HCT116 (cell line): ENCODE results near the gene LRBA. TPM values are rescaled to one million over a fixed set of nuclear protein-coding genes. Genes with fewer than 3 reads are reported as not detected.

Experiments
- ATAC-seq: fragments of 200-7000 bp; cut with Tn5 transposase; 2 replicates; pipeline ENCODE4 v1.9.1; 2020; ENCODE audit warnings: mild to moderate bottlenecking, moderate library complexity
- BruUV-seq: library from RNA; stranded (reverse); fragments of 400-500 nt; replicated peaks from 2 replicates; lab custom pipeline; 2021; lab: Mats Ljungman, UMichigan
- CTCF ChIA-PET: fragments of 300-600 bp; sonication (Branson Sonifier 250); formaldehyde crosslinking; loops from one replicate; lab custom pipeline; 2021; ENCODE audit warnings: antibody characterized with exemption; lab: Charles Lee
- POLR2A ChIA-PET: fragments of 300-600, 350-600 bp; sonication (Branson Sonifier 250); formaldehyde crosslinking; loops from one replicate; lab custom pipeline; 2021; ENCODE audit warnings: antibody characterized with exemption; lab: Charles Lee
- RAD21 ChIA-PET, 2 experiments: fragments of 300-600 bp; sonication (Branson Sonifier 250); formaldehyde crosslinking; loops; one replicate each; lab custom pipeline; 2023; ENCODE audit warnings: low total read pairs in 2 of 2; ENCODE audit not compliant: uncharacterized antibody in 2 of 2, unreplicated experiment in 2 of 2, low non-redundant PET in 1 of 2; lab: Charles Lee
- DNase-seq: peaks from one replicate; pipeline ENCODE4 v3.0.0-alpha.2; 2010; ENCODE audit warnings: low read depth, low spot score
- H2AFZ ChIP-seq: fragments of 200-600 bp; shearing (Covaris generic), sonication (generic); 2 replicates; pipeline ENCODE4 v1.6.1; 2017; ENCODE audit warnings: low read depth, mixed run types, mixed read lengths, antibody characterized with exemption, low read length; ENCODE audit not compliant: poor library complexity, severe bottlenecking
- H3K27ac ChIP-seq: 2 replicates; pipeline ENCODE4 v1.5.1; 2012; ENCODE audit warnings: low read depth, low read length
- H3K27me3 ChIP-seq: fragments of 200-600 bp; sonication (generic); 2 replicates; pipeline ENCODE4 v1.6.1; 2016; ENCODE audit warnings: mixed run types, low read length, mixed read lengths; ENCODE audit not compliant: insufficient read depth
- H3K36me3 ChIP-seq, 2 experiments: fragments of 200-500 bp in 1 of 2; fragments of 200-600 bp in 1 of 2; sonication (Bioruptor generic) in 1 of 2; sonication (generic) in 1 of 2; 2 replicates each; pipeline versions ENCODE4 v1.5.1 to v1.6.1; 2014 to 2016; ENCODE audit warnings: low read length in 2 of 2, inconsistent platforms in 1 of 2, mixed read lengths in 1 of 2, mixed run types in 1 of 2; ENCODE audit not compliant: insufficient read depth in 2 of 2, control insufficient read depth in 1 of 2
- H3K4me1 ChIP-seq, 2 experiments: fragments of 200-600 bp in 1 of 2; sonication (generic) in 1 of 2; 2 replicates each; pipeline versions ENCODE4 v1.5.1 to v1.6.1; 2012 to 2017; ENCODE audit warnings: low read length in 2 of 2, inconsistent platforms in 1 of 2, mild to moderate bottlenecking in 1 of 2, mixed read lengths in 1 of 2, mixed run types in 1 of 2, moderate library complexity in 1 of 2; ENCODE audit not compliant: insufficient read depth in 2 of 2, control insufficient read depth in 1 of 2
- H3K4me2 ChIP-seq: fragments of 200-600 bp; sonication (generic); 2 replicates; pipeline ENCODE4 v1.6.1; 2017; ENCODE audit warnings: mixed run types, low read length, mixed read lengths
- H3K4me3 ChIP-seq, 2 experiments: fragments of 200-600 bp in 1 of 2; sonication (generic) in 1 of 2; replicated peaks in 1 of 2; 2 replicates each; pipeline ENCODE4 v1.5.1; 2011 to 2016; ENCODE audit warnings: low read length in 2 of 2, control low read depth in 1 of 2, low read depth in 1 of 2, mild to moderate bottlenecking in 1 of 2, mixed read lengths in 1 of 2, mixed run types in 1 of 2
- H3K79me2 ChIP-seq: fragments of 200-600 bp; sonication (generic); 2 replicates; pipeline ENCODE4 v1.6.1; 2017; ENCODE audit warnings: mild to moderate bottlenecking, mixed run types, low read length, moderate library complexity, mixed read lengths; ENCODE audit not compliant: insufficient read depth
- H3K9ac ChIP-seq: fragments of 200-600 bp; sonication (generic); 2 replicates; pipeline ENCODE4 v1.6.1; 2016; ENCODE audit warnings: low read length, mixed read lengths
- H3K9me2 ChIP-seq: fragments of 200-600 bp; sonication (generic), shearing (Covaris generic); 2 replicates; pipeline ENCODE4 v1.6.1; 2017; ENCODE audit warnings: mixed run types, mild to moderate bottlenecking, moderate library complexity; ENCODE audit not compliant: insufficient read depth
- H3K9me3 ChIP-seq, 2 experiments: fragments of 200-500 bp in 1 of 2; fragments of 200-600 bp in 1 of 2; sonication (Bioruptor generic) in 1 of 2; sonication (generic) in 1 of 2; 2 replicates each; pipeline ENCODE4 v1.6.1; 2014 to 2017; ENCODE audit warnings: low read length in 2 of 2, mixed read lengths in 2 of 2, inconsistent platforms in 1 of 2, low read depth in 1 of 2, mild to moderate bottlenecking in 1 of 2, mixed run types in 1 of 2, moderate library complexity in 1 of 2; ENCODE audit not compliant: control insufficient read depth in 1 of 2, insufficient read depth in 1 of 2
- H4K20me1 ChIP-seq: fragments of 200-600 bp; sonication (generic), shearing (Covaris generic); 2 replicates; pipeline ENCODE4 v1.6.1; 2017; ENCODE audit warnings: mixed run types, mild to moderate bottlenecking, moderate library complexity; ENCODE audit not compliant: insufficient read depth
- CBX3 ChIP-seq: IDR thresholded peaks from 2 replicates; pipeline ENCODE4 v1.6.1; 2012; ENCODE audit warnings: low read depth
- ELF1 ChIP-seq: IDR thresholded peaks from 2 replicates; pipeline ENCODE4 v1.6.1; 2012; ENCODE audit warnings: low read depth, borderline replicate concordance
- EZH2 ChIP-seq: fragments of 200-600 bp; sonication (generic); IDR thresholded peaks from 2 replicates; pipeline ENCODE4 v1.6.1; 2017; ENCODE audit warnings: antibody characterized with exemption, mixed run types
- EZH2phosphoT487 ChIP-seq: fragments of 200-600 bp; IDR thresholded peaks from 2 replicates; pipeline ENCODE4 v1.6.1; 2018; ENCODE audit warnings: antibody characterized with exemption, borderline replicate concordance
- POLR2A ChIP-seq: IDR thresholded peaks from 2 replicates; pipeline ENCODE4 v1.7.0; 2011; ENCODE audit warnings: borderline replicate concordance; ENCODE audit not compliant: insufficient read depth, insufficient read length; ENCODE audit errors: extremely low read depth
- POLR2AphosphoS5 ChIP-seq: IDR thresholded peaks from 2 replicates; pipeline ENCODE4 v1.6.1; 2011; ENCODE audit warnings: mild to moderate bottlenecking, low read depth, low read length, moderate library complexity
- RAD21 ChIP-seq: IDR thresholded peaks from 2 replicates; pipeline ENCODE4 v1.6.1; 2012; ENCODE audit warnings: low read depth, mild to moderate bottlenecking
- SIN3A ChIP-seq: IDR thresholded peaks from 2 replicates; pipeline ENCODE4 v1.6.1; 2012; ENCODE audit warnings: low read depth
- SRF ChIP-seq: IDR thresholded peaks from 2 replicates; pipeline ENCODE4 v1.6.1; 2012; ENCODE audit warnings: low read depth
- TCF7L2 ChIP-seq: IDR thresholded peaks from 2 replicates; pipeline ENCODE4 v1.7.0; 2011; ENCODE audit warnings: borderline replicate concordance, inconsistent platforms; ENCODE audit not compliant: insufficient read depth, insufficient read length; ENCODE audit errors: extremely low read depth
- ZFX ChIP-seq: fragments of 450-650 bp; IDR thresholded peaks from 2 replicates; pipeline ENCODE4 v1.6.1; 2017
- intact Hi-C: fragments of 100-400 bp; cut with micrococcal nuclease; formaldehyde crosslinking; loops from 2 replicates; pipeline ENCODE4 v1.10.0; 2022
- total RNA-seq: library from RNA; stranded (reverse); gene quantifications from one replicate; pipeline ENCODE4 v1.2.1, GENCODE V29; 2021; ENCODE audit not compliant: unreplicated experiment
- TF ChIP-seq, protein P1 (sequence below): IDR thresholded peaks from 2 replicates; pipeline ENCODE4 v1.6.1; 2011; ENCODE audit warnings: mild to moderate bottlenecking, low read length, moderate library complexity; ENCODE audit not compliant: insufficient replicate concordance; ENCODE audit errors: extremely low read depth

LRBA gene
- total RNA-seq, 1 experiment from 2014 or later, result 79.8 TPM

DNA sequence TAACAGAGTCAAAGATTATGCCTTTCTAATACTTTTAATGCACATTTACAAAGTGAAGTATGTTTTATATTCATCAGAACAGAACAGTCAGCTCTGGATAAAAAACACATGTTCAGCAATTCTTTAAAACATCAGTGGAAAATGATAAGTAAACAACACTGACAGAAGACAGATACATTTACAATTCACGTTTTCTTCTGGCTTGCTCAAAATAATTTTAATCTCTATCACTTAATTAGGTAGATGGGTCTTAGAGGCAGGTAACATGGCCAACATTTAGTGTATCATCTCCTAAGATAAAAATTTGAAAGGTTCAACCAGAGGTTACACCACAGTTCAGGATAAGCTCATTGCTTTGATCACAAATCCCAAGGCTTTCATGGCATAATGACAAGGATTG, 589.9 kb downstream of the LRBA start:
- no peaks in the 10 kb centered on the region for H3K79me2 ChIP-seq
- H3K9ac ChIP-seq, result no peak overlapping the region
- CTCF ChIA-PET, result no interaction called here
- H3K4me3 ChIP-seq, result no peak overlapping the region
- no peaks in the 10 kb centered on the region for H3K9me2 ChIP-seq
- RAD21 ChIA-PET, result no interaction called here
- H4K20me1 ChIP-seq, result no peaks in the 10 kb centered on the region; the same call in 1 of the 2 replicates
- no peaks in the 10 kb centered on the region for H3K36me3 ChIP-seq
- intact Hi-C loops, result no loop called here
- H3K4me1 ChIP-seq, result no peaks in the 10 kb centered on the region
- H2AFZ ChIP-seq, result no peak overlapping the region
- H3K27me3 ChIP-seq, result no peaks in the 10 kb centered on the region
- no peak overlapping the region for H3K27ac ChIP-seq
- H3K9me3 ChIP-seq, result no peaks in the 10 kb centered on the region
- POLR2A ChIA-PET, result no interaction called here
- BruUV-seq, result no TSS peak
- TF ChIP-seq POLR2A (no peak), ELF1 (no peak)
- TF ChIP-seq, protein P1, sequence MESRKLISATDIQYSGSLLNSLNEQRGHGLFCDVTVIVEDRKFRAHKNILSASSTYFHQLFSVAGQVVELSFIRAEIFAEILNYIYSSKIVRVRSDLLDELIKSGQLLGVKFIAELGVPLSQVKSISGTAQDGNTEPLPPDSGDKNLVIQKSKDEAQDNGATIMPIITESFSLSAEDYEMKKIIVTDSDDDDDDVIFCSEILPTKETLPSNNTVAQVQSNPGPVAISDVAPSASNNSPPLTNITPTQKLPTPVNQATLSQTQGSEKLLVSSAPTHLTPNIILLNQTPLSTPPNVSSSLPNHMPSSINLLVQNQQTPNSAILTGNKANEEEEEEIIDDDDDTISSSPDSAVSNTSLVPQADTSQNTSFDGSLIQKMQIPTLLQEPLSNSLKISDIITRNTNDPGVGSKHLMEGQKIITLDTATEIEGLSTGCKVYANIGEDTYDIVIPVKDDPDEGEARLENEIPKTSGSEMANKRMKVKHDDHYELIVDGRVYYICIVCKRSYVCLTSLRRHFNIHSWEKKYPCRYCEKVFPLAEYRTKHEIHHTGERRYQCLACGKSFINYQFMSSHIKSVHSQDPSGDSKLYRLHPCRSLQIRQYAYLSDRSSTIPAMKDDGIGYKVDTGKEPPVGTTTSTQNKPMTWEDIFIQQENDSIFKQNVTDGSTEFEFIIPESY, result no peak
- TF ChIP-seq, all 23 proteins: peak for 0
- ATAC-seq (no peak), DNase-seq (no peak)
- no peak overlapping the region for H3K4me2 ChIP-seq

DNA sequence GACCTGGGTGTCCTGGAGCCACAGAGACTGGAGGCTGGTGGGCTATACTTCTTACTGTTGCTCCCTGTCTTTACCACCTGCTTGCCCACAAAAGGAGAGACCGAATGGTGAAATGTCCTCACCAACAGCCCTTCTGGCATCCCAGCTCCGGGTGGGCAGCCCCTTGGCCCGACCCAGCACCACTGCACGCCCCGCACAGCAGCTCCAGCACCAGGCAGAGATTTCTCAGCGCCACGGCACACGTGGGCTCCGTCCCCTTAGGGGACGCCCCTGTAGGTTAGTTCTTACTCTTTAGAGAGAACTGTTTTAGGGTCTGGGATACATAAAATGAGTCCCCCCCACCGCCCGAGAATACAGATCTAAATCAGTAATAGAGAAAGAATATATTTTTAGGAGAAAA, 591.6 kb downstream of the LRBA start:
- BruUV-seq, result no TSS peak
- Histone ChIP-seq H3K79me2 (no peaks in the 10 kb centered on the region), H3K4me3 (no peak overlapping the region), H3K36me3 (no peaks in the 10 kb centered on the region), H3K27me3 (no peaks in the 10 kb centered on the region), H3K4me2 (no peak overlapping the region), H3K4me1 (no peaks in the 10 kb centered on the region), H4K20me1 (no peaks in the 10 kb centered on the region; the same call in 1 of the 2 replicates), H3K9me3 (no peaks in the 10 kb centered on the region)
- intact Hi-C loops, result no loop called here
- RAD21 ChIA-PET, result no interaction called here
- CTCF ChIA-PET, result no interaction called here
- no peak for DNase-seq
- ATAC-seq, result no peak
- TF ChIP-seq ZFX (no peak), EZH2phosphoT487 (no peak), CBX3 (no peak), EZH2 (no peak), RAD21 (no peak), SIN3A (no peak), TCF7L2 (no peak), ELF1 (no peak), POLR2A (no peak), POLR2AphosphoS5 (no peak), SRF (no peak)
- TF ChIP-seq, protein P1, result no peak
- TF ChIP-seq, all 23 proteins: peak for 0
- H3K9me2 ChIP-seq, result no peaks in the 10 kb centered on the region
- POLR2A ChIA-PET, result no interaction called here
- H2AFZ ChIP-seq, result no peak overlapping the region
- no peak overlapping the region for H3K27ac ChIP-seq
- no peak overlapping the region for H3K9ac ChIP-seq
